DMS53 treated with DMSO at 0.1 percent for 48 hours (cell line): ENCODE results near the gene TBC1D21.

Source experiments
- DNase-seq: peaks from one replicate; lab custom pipeline; 2025; ENCODE audit not compliant: unreplicated experiment; lab: John Stamatoyannopoulos, UW

The TBC1D21 gene

GRCh38 chr15:73858062-73858461, 15.3 kb upstream of the TBC1D21 start:
- DNase-seq, result no peak

DNA sequence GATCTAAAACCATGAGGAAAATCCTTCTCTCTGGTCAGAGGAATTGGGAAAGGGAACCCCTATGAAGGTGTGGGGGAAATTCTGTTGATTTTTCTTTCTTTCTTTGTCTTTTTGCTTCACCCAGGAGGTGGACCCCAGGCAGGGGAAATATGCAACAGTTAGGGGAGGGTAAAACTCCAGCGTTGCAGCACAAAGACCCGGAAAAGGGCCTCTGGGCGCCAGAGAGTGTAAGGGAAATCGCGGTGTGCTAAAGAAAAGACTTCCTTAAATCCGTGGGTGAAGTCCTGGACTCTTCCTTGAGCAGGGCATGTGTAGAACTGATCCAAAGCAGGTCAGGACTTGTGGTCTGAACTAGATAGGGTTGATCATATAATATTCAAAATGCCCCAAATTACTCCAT, 11.1 kb upstream of the TBC1D21 start:
- DNase-seq, result no peak

- DNase-seq, result no peak
These were observed 8.0 kb upstream of the TBC1D21 start for GRCh38 chr15:73865379-73865778.

DNA sequence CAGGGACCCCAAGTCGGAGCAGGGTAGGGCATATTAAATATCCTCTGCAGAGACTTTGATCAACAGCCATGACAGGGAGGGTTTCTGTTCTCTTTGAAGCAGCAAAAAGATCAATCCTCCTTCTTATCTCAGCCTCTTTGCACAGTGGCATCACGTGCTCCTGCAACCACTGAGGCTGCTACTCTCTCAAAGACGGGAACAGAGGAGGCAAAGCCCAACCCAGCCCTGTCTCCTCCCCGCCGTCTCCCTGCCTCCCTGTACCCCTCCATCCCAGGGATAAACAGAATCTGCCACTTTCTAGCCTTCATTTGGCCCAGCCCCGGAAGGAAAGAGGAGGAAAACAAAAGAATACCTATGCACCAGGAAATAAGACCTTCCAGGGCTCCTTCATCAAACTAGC, 7.5 kb upstream of the TBC1D21 start:
- DNase-seq, result no peak

DNA sequence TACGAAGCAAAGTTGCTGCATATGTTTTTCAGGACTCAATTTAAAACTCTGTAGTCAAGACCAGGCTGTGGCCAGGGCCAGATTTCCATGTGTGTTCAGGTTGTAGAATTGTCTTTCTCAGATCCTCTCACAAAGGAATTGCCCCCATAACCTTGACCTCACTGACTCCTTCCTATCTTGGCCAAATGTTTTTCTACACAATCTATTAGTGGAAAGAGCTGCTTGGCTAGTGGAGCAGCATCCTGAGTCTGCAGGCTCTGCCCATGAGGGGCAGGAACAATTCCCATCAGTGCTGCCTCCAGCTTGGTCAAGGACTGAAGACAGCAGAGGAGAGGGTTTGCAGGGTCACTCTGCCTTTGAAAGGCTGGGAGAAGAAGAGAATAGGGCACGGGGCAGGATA, 6.9 kb upstream of the TBC1D21 start:
- no peak for DNase-seq

DNA sequence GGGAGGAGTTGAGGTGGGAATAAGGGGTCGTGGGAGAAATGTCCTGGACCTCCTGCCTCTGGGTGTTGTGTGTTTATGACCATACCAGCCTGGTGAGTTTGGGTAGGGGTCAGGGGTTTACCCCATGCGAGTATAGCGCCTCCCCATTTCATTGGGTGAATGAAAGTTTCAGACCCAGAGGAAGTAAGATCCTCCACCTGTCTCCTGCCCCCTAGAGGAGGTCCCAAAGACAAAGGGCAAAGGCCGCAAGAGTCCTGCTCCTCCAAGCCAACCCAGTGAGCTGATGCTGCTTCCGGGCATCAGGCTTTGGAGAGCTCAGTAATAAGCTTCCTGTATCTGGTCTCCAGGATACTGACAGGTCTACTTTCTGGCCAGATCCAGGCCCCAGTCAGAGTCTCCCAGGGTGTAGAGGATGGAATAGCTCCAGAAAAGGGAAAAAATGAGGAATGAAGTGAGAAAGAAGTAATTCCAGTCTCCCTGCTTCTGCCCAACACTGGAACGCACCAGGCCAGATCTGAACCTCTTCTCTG, 6.4 kb upstream of the TBC1D21 start:
- DNase-seq, result no peak

- no peak for DNase-seq
These were observed 5.9 kb upstream of the TBC1D21 start for GRCh38 chr15:73867426-73867825.

DNA sequence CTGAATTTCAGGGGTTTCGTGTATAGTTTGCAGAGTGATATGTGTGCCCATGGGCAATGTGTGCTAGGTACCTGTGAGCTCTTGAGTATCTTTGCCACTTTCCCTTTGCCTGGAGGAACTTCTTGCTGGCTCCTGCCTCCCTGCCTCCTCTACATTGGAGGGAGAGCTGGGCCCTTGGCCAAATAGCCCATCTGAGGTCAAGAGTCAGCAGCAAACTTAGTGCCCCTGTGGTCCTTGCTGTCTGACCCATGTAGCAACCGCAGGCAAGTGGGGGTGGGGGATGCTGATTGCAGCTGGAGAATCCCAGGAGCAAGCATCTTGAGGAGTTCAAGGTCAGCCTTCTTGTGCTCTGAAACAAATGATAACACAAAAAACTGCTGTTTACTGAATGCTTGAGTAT, 5.4 kb upstream of the TBC1D21 start:
- DNase-seq, result no peak

- no peak for DNase-seq
These were observed 4.0 kb upstream of the TBC1D21 start for GRCh38 chr15:73869216-73869995.

DNA sequence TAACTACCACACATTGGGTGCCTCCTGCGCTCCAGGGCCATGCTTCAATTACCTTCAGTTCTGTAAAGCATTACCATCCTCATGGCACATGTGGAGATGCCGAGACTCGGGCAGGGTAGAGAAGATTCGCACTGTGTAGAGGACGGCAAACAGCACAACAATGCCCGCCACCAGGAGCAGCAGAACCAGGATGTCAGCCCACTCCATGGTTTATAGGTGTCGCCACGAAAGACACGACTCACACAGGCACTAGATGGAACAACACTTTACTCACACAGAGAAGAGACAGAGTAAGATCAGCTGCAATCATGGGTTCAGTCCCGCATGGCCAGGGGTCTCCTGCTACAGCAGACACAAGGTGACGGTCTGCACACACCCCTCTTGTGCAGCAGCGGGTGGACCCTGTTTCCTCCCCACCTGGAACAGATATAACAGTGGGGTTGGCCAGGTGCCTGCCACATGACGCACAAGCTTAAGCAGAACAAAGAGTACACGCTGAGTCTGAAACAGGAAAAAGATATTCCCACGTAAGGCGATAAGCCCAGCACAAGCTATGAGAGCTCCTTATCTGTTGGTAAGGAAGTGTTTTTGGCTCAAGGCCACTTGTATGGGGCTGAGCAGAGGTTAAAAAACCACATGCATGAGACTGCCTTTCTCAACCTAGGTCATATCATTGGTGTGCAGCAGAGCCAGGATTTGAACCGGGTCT, 2.5 kb upstream of the TBC1D21 start:
- DNase-seq, result no peak

DNA sequence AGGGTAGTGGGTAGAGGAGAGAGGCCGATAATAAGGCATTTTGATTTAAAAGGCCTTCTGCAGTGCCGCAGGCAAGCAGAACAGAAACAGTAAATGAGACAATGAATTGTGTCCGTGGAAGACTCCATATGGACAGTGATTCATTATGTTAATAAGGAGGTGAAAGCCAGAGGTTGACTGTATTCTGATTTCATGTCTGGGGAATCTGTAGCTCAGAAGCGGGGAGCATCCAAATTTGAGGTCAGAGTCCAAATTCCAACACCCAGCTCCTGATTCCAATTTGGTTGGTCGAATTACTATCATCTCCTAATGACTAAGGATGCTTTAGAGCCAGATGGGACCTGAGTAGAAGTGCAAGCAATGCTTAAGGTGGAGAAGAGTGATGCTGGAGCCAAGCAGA, 1.0 kb upstream of the TBC1D21 start:
- no peak for DNase-seq

GRCh38 chr15:73873889-73874511, 636 bp downstream of the TBC1D21 start:
- peak; percentile 61 for DNase-seq

- DNase-seq, result no peak
These were observed 6.1 kb downstream of the TBC1D21 start for GRCh38 chr15:73879426-73879825.

- no peak for DNase-seq
These were observed 8.4 kb downstream of the TBC1D21 start for GRCh38 chr15:73881579-73882320.

DNA sequence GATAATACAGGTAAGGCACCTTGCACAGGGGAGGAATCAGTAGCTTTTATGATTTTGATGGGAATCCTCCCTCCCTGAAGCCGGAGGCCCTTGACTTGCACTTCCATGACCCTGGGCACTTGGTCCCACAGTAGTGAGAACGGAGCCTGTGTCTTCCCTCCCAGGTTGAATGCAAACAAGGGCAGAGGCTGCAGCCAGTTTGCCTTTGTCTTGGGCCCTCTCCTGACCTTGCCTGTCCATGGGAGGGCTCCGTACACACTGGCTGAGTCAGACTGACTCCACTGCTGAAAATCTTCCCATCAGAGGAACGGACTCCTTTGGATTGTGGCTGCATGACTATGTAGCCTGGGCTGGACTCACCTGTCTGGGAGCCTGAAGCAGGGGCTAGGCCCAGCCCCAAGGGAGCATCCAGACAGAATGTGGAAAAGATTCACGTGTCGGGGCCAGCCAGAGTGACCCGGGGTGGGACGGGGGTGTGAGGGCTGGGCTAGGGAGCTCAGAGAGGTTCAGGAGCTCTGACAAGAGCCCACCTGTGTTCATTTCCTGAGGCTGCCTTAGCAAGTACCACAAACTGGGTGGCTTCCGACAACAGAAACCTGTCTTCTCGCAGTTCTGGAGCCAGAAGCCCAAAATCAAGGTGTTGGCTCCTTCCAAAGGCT, 9.5 kb downstream of the TBC1D21 start:
- DNase-seq, result no peak

DNA sequence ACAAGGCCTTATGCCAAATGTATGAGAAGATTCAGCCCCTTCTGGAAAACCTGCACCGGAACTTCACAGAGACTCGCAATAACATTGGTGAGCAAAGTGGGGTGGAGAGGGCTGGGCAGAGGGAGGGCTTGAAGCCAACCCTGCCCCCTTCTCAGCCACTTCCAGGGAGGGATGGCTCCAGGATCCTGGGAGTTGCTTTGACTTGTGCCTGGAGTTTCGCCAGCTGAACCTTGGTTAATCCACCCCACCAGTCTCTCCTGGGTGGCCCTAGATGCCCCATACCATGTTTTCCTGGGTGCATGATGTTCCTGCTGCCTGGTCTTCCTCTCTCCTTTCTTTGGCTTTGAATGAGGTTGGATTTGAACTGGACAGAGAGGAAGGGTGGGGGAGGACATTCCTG, 10.8 kb downstream of the TBC1D21 start:
- no peak for DNase-seq

DNA sequence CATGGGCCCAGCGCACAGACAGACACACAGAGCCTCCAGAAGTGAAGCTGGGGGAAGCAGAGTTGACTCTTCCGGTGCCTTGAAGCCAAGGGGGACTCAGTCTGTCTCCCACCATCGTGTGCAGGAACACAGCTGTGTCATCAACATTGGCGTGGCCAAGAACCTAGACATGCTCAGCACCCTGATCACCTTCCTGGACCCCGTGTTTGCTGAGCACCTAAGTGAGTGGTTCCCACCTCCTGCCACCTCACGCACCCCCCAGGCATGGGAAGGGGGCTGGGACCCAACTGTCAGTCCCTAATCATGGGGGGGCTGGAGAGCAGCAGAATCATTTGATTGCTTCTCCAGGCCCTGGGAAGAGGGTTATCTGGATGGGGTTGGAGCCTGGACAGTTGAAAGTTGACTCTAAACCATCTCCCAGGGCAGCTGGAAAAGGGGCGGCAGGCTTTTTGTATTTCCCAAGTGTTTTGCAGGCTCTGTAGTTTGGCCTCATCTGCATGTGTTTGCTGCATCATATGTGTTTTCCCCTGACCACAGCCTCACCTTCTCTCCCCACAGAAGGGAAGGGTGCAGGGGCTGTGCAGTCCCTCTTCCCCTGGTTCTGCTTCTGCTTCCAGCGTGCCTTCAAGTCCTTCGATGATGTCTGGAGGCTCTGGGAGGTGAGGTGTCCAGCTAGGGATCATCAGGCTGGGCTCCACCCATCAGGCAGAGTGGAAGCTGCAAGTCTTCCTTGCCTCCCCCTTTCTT, 12.8 kb downstream of the TBC1D21 start:
- no peak for DNase-seq

DNA sequence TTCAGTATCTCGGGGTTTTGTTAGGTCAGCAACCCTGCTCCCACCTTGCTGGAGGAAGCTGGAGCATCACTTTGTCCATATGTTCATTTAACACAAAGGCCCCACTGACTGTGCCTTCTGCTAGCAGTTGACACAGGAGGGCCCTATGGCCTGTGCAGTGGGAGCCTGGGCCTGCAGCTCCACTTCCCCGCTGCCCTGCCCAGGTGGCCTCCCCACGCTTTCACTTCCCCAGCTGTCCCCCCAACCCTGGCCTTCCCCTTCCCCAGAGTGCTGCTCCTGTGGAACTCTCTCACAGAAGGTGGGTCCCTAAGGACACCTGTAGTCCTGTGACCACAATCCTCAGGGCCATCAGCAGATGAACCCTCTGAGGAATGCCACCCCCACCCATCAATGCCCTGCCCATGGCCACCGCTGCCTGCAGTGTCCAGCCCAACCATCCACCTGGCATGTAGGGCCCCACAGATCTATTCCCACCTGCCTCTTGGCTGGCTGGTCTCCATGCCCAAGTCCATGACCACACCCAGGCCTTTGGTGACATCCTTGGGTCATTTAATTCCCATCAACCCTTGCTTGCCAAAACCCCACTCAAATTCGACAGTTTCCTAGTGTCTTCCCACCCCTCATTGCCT, 13.5 kb downstream of the TBC1D21 start:
- no peak for DNase-seq

DNA sequence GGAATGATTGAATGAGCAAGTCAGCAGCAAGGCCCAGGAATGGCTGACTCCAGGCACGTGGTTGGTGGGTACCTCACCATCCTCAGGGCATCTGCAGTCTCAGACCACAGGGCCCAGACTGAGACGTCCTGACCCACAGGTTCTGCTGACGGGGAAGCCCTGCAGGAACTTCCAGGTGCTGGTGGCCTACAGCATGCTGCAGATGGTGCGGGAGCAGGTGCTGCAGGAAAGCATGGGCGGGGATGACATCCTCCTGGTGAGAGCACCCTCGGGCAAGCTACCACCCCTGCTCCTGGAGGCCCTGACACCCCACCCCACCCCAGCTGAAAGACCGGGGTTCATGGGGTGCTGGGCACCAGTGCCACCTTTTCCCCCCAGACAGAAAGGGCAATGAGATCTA, 14.1 kb downstream of the TBC1D21 start:
- no peak for DNase-seq
